Measurements from ENCODE around the gene LDOC1. TPM values are rescaled to one million over a fixed set of nuclear protein-coding genes. Genes with fewer than 3 reads are reported as not detected.
"Not testable (repeated sequence)": the region's sequence is repeated elsewhere in the genome, so short reads cannot be mapped to it uniquely, and the experiment has no call there.

The LDOC1 gene
- total RNA-seq, 4 donors from 2014 or later: 2.6 to 43.2 (median 6.9) TPM

DNA sequence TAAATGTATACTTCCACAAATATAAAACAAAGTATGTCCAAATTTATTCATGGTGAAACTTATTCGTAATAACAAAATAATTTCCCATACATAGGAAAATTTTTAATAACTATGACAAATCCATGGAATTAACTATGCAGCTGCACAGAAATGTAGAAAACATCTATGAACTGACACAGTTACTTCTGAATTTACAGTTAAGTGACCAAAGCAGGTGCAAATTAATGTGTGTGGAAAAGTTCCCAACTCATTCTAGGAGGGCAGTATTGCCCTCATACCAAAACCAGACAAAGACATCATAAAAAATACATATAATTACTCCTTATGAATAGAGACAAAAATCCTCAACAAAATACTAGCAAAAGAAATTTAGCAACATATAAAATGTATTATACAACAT, 12.5 kb downstream of the LDOC1 start:
- intact Hi-C loops (cut with DNase I; ENCODE audit: low total_unique reads): no loop called here
- TF ChIP-seq, protein P1, sequence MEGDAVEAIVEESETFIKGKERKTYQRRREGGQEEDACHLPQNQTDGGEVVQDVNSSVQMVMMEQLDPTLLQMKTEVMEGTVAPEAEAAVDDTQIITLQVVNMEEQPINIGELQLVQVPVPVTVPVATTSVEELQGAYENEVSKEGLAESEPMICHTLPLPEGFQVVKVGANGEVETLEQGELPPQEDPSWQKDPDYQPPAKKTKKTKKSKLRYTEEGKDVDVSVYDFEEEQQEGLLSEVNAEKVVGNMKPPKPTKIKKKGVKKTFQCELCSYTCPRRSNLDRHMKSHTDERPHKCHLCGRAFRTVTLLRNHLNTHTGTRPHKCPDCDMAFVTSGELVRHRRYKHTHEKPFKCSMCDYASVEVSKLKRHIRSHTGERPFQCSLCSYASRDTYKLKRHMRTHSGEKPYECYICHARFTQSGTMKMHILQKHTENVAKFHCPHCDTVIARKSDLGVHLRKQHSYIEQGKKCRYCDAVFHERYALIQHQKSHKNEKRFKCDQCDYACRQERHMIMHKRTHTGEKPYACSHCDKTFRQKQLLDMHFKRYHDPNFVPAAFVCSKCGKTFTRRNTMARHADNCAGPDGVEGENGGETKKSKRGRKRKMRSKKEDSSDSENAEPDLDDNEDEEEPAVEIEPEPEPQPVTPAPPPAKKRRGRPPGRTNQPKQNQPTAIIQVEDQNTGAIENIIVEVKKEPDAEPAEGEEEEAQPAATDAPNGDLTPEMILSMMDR (IDR thresholded peaks at IDR 0.05): no peak
- TF ChIP-seq POLR2A (IDR thresholded peaks at IDR 0.05): no peak

DNA sequence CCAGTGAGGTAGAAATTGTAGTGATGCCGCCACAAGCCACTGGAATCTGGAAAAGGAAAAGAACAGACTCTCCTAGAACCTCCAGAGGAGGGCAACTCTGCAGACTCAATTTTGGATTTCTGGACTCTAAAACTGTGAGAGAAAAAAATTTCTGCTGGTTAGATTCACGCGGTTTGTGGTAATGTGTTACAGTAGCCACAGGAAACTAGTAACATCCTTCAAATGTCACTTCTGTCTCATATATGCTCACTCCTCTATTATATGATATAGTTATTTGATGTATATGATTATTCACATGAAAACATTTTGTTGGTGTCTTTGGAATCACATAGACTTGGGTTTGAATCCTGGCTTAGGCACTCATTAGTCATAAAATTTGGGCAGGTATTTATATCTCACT, 18.8 kb downstream of the LDOC1 start:
- intact Hi-C loops (cut with DNase I; ENCODE audit: low total_unique reads): no loop called here
- H3K27me3 ChIP-seq: no peaks in the 10 kb centered on the region
- no peaks in the 10 kb centered on the region for H3K9me3 ChIP-seq
- no peak overlapping the region for H3K27ac ChIP-seq
- no peak for DNase-seq
- no peaks in the 10 kb centered on the region for H3K4me1 ChIP-seq
- H3K4me3 ChIP-seq: no peak overlapping the region
- TF ChIP-seq, protein P1 (IDR thresholded peaks at IDR 0.05): no peak
- no peak for TF ChIP-seq POLR2A (IDR thresholded peaks at IDR 0.05)
- H3K36me3 ChIP-seq: no peaks in the 10 kb centered on the region

More for the DNA sequence above, 12.5 kb downstream of the LDOC1 start:
- Histone ChIP-seq H3K4me1 (no peaks in the 10 kb centered on the region), H3K27ac (no peak overlapping the region), H3K4me3 (no peak overlapping the region), H3K9me3 (no peaks in the 10 kb centered on the region), H3K36me3 (no peaks in the 10 kb centered on the region), H3K27me3 (no peaks in the 10 kb centered on the region)
- no peak for DNase-seq

DNA sequence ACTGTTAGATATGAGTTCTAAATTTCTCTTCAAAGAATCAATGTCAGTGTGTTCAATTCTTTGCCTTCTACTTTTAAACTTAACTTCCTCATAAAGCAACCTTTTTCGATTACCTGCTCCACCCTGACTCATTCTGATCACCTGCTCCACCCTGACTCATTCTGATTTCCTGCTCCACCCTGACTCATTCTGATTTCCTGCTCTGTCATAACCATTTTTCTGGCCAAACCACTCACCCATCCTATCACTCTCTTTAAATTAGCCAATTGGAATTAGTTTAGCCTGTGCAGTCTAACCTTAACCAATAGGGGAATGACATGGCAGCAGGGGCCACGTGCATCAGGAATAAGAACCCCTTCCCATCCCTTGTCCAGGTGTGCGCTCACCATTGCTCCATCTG, 21.7 kb downstream of the LDOC1 start:
- H3K9me3 ChIP-seq; H3K27me3 ChIP-seq; H3K4me3 ChIP-seq; H3K27ac ChIP-seq; H3K36me3 ChIP-seq; intact Hi-C loops (cut with DNase I; ENCODE audit: low total_unique reads); H3K4me1 ChIP-seq; DNase-seq: not testable (repeated sequence)

DNA sequence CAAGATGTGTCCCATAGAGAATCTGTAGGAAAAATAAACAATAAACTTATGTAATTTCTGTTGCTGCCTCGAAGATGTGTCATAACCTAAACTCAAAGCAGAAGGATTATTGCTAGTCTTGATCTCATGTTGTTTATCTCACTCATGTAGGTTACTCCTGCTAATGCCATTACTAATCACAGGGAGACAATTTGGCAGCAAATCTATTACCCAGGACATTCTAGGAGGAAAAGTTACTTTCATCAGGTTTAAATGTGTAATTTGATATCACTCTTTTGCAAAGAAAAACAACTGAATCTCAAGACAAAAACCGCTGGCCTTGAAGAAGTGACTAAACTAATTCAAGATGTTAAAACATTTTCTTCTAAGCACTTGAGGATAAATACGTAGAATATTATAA, 34.0 kb downstream of the LDOC1 start:
- Histone ChIP-seq H3K36me3 (no peaks in the 10 kb centered on the region), H3K4me1 (no peaks in the 10 kb centered on the region), H3K4me3 (no peak overlapping the region), H3K27ac (no peak overlapping the region), H3K9me3 (no peaks in the 10 kb centered on the region), H3K27me3 (no peaks in the 10 kb centered on the region)
- intact Hi-C loops (cut with DNase I; ENCODE audit: low total_unique reads): no loop called here
- TF ChIP-seq POLR2A (IDR thresholded peaks at IDR 0.05): no peak
- no peak for DNase-seq

DNA sequence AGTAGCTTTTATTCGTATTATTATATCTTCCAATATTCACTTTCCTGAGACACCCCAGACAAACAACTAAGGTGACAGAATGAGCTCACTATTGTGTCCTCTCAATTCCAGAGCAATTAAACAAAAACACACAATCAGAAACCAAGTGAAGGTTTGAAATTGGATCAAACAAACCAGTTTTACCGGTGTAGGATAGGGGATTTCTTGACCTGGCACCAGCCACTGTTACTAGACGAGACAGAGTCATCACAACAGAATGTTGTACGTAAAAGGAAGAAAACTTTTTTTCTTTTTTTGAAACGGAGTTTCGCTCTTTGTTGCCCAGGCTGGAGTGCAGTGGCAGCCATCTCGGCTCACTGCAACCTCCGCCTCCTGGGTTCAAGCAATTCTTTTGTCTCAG, 43.7 kb downstream of the LDOC1 start:
- Histone ChIP-seq H3K4me3 (no peak overlapping the region), H3K27ac (no peak overlapping the region)
- intact Hi-C loops (cut with DNase I; ENCODE audit: low total_unique reads): no loop called here

DNA sequence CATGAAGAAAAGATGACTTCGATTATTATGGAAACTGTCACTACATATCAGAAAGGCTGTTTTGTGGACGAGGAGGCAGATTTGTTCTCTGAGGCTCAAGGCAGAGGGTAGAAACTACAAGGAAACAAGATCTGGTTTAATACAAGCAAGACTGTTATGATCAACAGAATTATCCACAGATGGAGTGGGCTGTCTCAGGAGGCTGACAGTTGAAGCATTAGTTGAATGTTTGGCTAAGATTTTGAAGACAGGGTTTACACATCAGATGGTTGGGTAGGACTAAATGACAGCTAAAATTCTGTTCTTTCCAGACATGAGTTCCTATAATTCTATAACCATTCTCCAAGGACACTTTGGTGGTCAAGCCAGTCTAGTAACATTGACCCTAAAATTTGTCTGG, 49.8 kb downstream of the LDOC1 start:
- no peak for DNase-seq
- Histone ChIP-seq H3K36me3 (no peaks in the 10 kb centered on the region), H3K4me3 (no peak overlapping the region), H3K4me1 (no peaks in the 10 kb centered on the region), H3K27ac (no peak overlapping the region), H3K9me3 (no peaks in the 10 kb centered on the region), H3K27me3 (no peaks in the 10 kb centered on the region)
- TF ChIP-seq POLR2A (IDR thresholded peaks at IDR 0.05): no peak
- TF ChIP-seq, protein P1 (IDR thresholded peaks at IDR 0.05): no peak
- intact Hi-C loops (cut with DNase I; ENCODE audit: low total_unique reads): no loop called here

More for the DNA sequence above, 43.7 kb downstream of the LDOC1 start:
- H3K4me1 ChIP-seq: no peaks in the 10 kb centered on the region
- no peaks in the 10 kb centered on the region for H3K27me3 ChIP-seq
- no peaks in the 10 kb centered on the region for H3K36me3 ChIP-seq
- TF ChIP-seq POLR2A (IDR thresholded peaks at IDR 0.05): no peak
- TF ChIP-seq, protein P1 (IDR thresholded peaks at IDR 0.05): no peak
- no peaks in the 10 kb centered on the region for H3K9me3 ChIP-seq
- DNase-seq: no peak

Other genes starting within 250 kb of the LDOC1 start
- not detected for gene SPANXB1, start 174.5 kb downstream of the LDOC1 start, total RNA-seq
- gene SPANXC, start 65.4 kb upstream of the LDOC1 start, total RNA-seq: not detected

Data from uterus (tissue), 4 donors.